ENCODE data around the gene VEZT.

The VEZT gene

GRCh38 chr12:95178136-95178535 is 39.5 kb upstream of the VEZT start:
- H3K9me3 ChIP-seq, result no peaks in the 10 kb centered on the region
- intact Hi-C loops (cut with DNase I; ENCODE audit: low total_unique reads), result no loop called here
- no peak for DNase-seq
- H3K27ac ChIP-seq, result no peak overlapping the region
- H3K4me3 ChIP-seq, result no peak overlapping the region
- no peak for TF ChIP-seq CTCF (IDR thresholded peaks at IDR 0.05)
- H3K27me3 ChIP-seq, result no peaks in the 10 kb centered on the region
- no peaks in the 10 kb centered on the region for H3K4me1 ChIP-seq
- no peaks in the 10 kb centered on the region for H3K36me3 ChIP-seq

GRCh38 chr12:95179011-95179410 is 38.6 kb upstream of the VEZT start:
- Histone ChIP-seq H3K27me3 (no peaks in the 10 kb centered on the region), H3K9me3 (no peaks in the 10 kb centered on the region), H3K4me3 (no peak overlapping the region), H3K27ac (no peak overlapping the region), H3K4me1 (no peaks in the 10 kb centered on the region), H3K36me3 (no peaks in the 10 kb centered on the region)
- DNase-seq, result no peak
- no peak for TF ChIP-seq CTCF (IDR thresholded peaks at IDR 0.05)
- intact Hi-C loops (cut with DNase I; ENCODE audit: low total_unique reads), result no loop called here

GRCh38 chr12:95181103-95181502 is 36.5 kb upstream of the VEZT start:
- intact Hi-C loops (cut with DNase I; ENCODE audit: low total_unique reads), result no loop called here
- Histone ChIP-seq H3K4me1 (no peaks in the 10 kb centered on the region), H3K27me3 (no peaks in the 10 kb centered on the region), H3K36me3 (no peaks in the 10 kb centered on the region), H3K4me3 (no peak overlapping the region), H3K27ac (no peak overlapping the region), H3K9me3 (no peaks in the 10 kb centered on the region)
- no peak for DNase-seq
- no peak for TF ChIP-seq CTCF (IDR thresholded peaks at IDR 0.05)

DNA sequence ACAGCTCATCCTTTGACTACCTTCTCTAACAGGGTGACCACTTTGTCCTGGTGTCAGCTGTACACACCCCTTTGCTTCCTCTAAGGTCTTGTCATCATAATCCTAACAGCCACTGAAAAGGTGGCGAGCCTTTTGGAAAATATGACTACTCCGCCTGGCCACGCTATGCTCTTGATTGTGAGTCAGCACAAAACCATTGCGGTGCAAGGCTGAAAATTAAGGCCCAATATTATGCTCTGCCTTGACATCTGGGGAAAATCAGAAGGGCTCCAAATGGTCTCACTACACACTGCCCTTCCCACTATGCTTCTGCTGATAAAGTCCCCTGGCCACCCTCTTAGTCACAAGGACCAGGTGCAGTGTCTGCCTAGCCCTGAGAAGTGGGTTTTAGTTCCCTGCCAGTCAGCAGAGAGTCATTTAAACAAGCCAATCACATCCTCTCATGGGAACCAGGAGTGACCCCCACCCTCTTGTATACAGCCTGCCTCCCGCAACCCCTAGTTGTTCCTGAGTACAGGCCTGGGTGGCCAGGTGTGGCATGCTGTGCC is 34.7 kb upstream of the VEZT start:
- TF ChIP-seq CTCF (IDR thresholded peaks at IDR 0.05), result no peak
- Histone ChIP-seq H3K4me3 (no peak overlapping the region), H3K36me3 (no peaks in the 10 kb centered on the region), H3K4me1 (no peaks in the 10 kb centered on the region), H3K27ac (no peak overlapping the region), H3K27me3 (no peaks in the 10 kb centered on the region), H3K9me3 (no peaks in the 10 kb centered on the region)
- intact Hi-C loops (cut with DNase I; ENCODE audit: low total_unique reads), result no loop called here
- no peak for DNase-seq

DNA sequence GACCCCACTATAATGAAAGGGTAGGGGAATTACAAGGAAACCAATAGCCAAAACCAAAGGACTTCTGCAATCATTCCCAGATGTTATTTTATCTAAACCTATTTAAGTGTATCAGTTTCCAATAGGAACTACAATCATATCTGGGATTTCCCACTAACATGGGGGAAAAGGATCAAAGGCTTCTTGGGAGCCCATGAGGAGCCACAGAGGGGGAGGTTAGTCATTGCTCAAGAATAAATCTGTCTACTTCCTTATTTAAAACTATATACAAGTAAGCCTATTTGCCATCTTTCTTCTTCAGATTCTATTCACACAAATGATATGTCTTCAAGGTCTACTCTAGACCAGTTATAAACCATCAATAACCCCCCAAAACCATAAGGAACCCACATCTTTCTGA is 33.5 kb upstream of the VEZT start:
- TF ChIP-seq CTCF (IDR thresholded peaks at IDR 0.05), result no peak
- no peak overlapping the region for H3K4me3 ChIP-seq
- H3K36me3 ChIP-seq, result no peaks in the 10 kb centered on the region
- H3K27ac ChIP-seq, result no peak overlapping the region
- H3K9me3 ChIP-seq, result no peaks in the 10 kb centered on the region
- no peak for DNase-seq
- no peaks in the 10 kb centered on the region for H3K4me1 ChIP-seq
- H3K27me3 ChIP-seq, result no peaks in the 10 kb centered on the region
- intact Hi-C loops (cut with DNase I; ENCODE audit: low total_unique reads), result no loop called here

DNA sequence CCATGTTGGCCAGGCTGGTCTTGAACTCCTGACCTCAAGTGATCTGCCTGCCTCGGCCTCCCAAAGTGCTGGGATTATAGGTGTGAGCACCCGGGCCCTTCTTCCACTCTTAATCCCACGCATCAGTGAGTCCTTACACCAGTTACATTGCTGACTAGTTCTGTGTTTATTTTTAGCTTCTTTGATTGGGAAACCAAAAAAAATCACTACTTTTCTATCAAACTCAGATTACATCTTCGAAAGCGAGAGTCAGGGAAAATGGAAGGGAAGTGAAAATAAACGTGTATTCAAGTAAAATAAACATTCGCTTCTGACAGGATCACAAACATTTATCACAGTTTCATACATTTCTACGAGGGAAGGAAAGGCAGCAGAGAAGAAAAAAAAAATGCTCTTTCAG is 32.5 kb upstream of the VEZT start:
- intact Hi-C loops (cut with DNase I; ENCODE audit: low total_unique reads), result no loop called here
- DNase-seq, result no peak
- Histone ChIP-seq H3K9me3 (no peaks in the 10 kb centered on the region), H3K27ac (no peak overlapping the region), H3K4me1 (no peaks in the 10 kb centered on the region), H3K27me3 (no peaks in the 10 kb centered on the region), H3K36me3 (no peaks in the 10 kb centered on the region), H3K4me3 (no peak overlapping the region)
- TF ChIP-seq CTCF (IDR thresholded peaks at IDR 0.05), result no peak

All from tibial artery (tissue), 4 donors.